Ishikawa (cell line): Measurements from ENCODE around the gene FMN2.

Source experiments
- CEBPB ChIP-seq: IDR thresholded peaks from 2 replicates; pipeline ENCODE4 v1.6.1; 2012
- CREB1 ChIP-seq: IDR thresholded peaks from 2 replicates; pipeline ENCODE4 v1.6.1; 2012; ENCODE audit warnings: low read depth
- EGR1 ChIP-seq: IDR thresholded peaks from 2 replicates; pipeline ENCODE4 v1.6.1; 2012
- EP300 ChIP-seq: IDR thresholded peaks from 2 replicates; pipeline ENCODE4 v1.6.1; 2012; ENCODE audit warnings: borderline replicate concordance
- FOXM1 ChIP-seq: IDR thresholded peaks from 2 replicates; pipeline ENCODE4 v1.6.1; 2012; ENCODE audit warnings: low read depth, borderline replicate concordance
- NFIC ChIP-seq: IDR thresholded peaks from 2 replicates; pipeline ENCODE4 v1.6.1; 2012
- RAD21 ChIP-seq: IDR thresholded peaks from 2 replicates; pipeline ENCODE4 v1.6.1; 2012; ENCODE audit warnings: low read depth
- REST ChIP-seq: IDR thresholded peaks from 2 replicates; pipeline ENCODE4 v1.6.1; 2012; ENCODE audit warnings: low read depth, mild to moderate bottlenecking
- TAF1 ChIP-seq: IDR thresholded peaks from 2 replicates; pipeline ENCODE4 v1.6.1; 2012; ENCODE audit warnings: low read depth, mild to moderate bottlenecking
- TCF12 ChIP-seq: IDR thresholded peaks from 2 replicates; pipeline ENCODE4 v1.6.1; 2012; ENCODE audit warnings: low read depth
- TEAD4 ChIP-seq: IDR thresholded peaks from 2 replicates; pipeline ENCODE4 v1.6.1; 2012
- USF1 ChIP-seq: IDR thresholded peaks from 2 replicates; pipeline ENCODE4 v1.6.1; 2012
- YY1 ChIP-seq: IDR thresholded peaks from 2 replicates; pipeline ENCODE4 v1.6.1; 2012; ENCODE audit warnings: low read depth
- ZBTB7A ChIP-seq: IDR thresholded peaks from 2 replicates; pipeline ENCODE4 v1.6.1; 2012; ENCODE audit warnings: low read depth
- TF ChIP-seq, protein P1 (sequence below): IDR thresholded peaks from 2 replicates; pipeline ENCODE4 v1.6.1; 2012

The FMN2 gene

DNA sequence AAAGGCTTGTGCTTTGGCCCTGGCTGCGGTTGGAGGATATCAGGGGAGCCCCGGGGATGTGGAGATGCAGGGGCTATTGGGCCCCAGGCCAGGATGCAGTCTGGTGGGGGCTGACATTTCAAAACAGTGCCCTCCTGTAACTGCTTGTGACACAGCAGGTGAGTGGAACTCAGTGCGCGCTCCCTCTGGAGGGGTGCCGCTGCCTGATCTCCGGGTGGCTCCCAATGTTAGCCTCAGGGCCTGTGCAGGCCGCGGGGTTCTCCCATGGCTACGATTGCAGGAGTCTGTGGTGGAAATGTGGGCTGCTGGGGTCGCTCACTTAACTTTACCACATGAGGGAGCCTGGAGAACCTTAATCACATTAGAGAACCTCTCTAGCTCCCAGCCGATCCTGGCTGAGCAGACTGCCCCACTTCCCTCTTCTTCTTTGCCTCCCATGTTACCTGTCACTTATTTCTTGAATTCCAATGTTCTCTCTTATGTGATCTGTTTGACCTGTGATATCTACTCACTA, 163.2 kb downstream of the FMN2 start:
- TF ChIP-seq TEAD4 (no peak), NFIC (no peak)

DNA sequence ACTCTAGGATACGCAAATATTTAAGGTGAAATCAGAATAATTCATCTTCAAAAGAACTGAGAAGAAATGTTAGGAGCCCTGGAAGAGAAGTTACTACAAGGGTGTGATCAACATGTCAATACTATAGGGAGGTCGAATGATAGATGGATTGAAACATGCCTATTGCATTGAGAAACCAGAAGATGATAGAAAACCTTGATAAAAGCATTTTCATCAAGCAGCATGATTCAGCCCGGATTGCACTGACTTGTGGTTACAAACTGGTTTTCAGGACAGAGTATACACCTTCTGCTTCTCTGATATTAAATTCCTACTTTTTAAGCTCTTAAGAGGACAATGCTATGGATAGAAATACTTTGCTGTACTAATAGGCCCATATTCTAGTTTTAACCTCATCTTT, 164.2 kb downstream of the FMN2 start:
- TF ChIP-seq CEBPB, result no peak

GRCh38 chr1:240256836-240257503, 165.3 kb downstream of the FMN2 start:
- no peak for TF ChIP-seq NFIC
- no peak for TF ChIP-seq CEBPB

DNA sequence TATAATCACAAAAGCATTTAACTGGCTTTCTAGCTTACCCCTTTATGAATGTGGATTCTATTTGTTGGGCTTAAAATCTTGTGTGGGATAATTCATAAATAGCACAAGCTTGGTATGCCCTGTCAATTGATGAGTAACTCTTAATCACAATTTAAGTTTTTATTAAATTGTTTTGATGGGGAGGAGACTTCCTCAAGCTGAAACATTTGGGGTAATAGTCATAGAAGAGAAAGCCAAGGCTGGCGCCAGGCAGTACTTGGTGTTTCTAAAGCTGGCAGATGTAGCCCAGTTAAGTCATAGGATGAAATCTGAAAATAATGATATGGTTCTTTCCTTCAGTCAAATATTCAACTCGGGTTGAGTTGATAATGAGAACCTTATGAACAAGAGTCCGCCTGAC, 167.2 kb downstream of the FMN2 start:
- TF ChIP-seq ZBTB7A (no peak), NFIC (no peak), TEAD4 (no peak), CEBPB (no peak), YY1 (no peak)

DNA sequence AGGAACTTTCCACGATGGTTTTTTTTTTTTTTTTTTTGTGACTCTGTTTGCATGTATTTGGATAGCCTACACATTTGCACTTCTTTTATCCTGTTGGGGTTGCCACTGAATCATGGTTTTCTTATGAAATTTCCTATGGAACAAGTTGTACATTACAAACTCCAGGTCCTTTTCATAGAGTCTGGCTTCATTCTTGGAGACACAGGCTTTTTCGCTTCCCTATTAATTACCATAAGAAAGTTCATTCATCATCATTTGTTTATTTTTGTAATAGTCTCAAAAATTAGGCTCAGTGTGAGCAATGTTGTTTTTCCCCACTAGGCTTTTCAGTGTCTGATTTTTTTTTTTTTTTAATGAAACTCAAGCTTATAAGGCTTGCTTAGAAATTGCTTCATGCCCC, 179.4 kb downstream of the FMN2 start:
- TF ChIP-seq ZBTB7A (no peak), TAF1 (no peak), EP300 (no peak), TCF12 (no peak), USF1 (no peak), NFIC (no peak), CEBPB (no peak), FOXM1 (no peak), EGR1 (no peak), TEAD4 (no peak), YY1 (no peak), REST (no peak), CREB1 (no peak)
- TF ChIP-seq, protein P1, sequence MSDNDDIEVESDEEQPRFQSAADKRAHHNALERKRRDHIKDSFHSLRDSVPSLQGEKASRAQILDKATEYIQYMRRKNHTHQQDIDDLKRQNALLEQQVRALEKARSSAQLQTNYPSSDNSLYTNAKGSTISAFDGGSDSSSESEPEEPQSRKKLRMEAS, result no peak

GRCh38 chr1:240274569-240274968, 182.9 kb downstream of the FMN2 start:
- TF ChIP-seq EP300, result no peak
- no peak for TF ChIP-seq TAF1
- TF ChIP-seq ZBTB7A, result no peak
- TF ChIP-seq YY1, result no peak
- no peak for TF ChIP-seq FOXM1
- no peak for TF ChIP-seq USF1
- no peak for TF ChIP-seq TCF12
- TF ChIP-seq NFIC, result no peak
- TF ChIP-seq EGR1, result no peak
- TF ChIP-seq TEAD4, result no peak
- TF ChIP-seq CEBPB, result no peak
- no peak for TF ChIP-seq RAD21
- TF ChIP-seq, protein P1, result no peak
- no peak for TF ChIP-seq CREB1
- no peak for TF ChIP-seq REST

DNA sequence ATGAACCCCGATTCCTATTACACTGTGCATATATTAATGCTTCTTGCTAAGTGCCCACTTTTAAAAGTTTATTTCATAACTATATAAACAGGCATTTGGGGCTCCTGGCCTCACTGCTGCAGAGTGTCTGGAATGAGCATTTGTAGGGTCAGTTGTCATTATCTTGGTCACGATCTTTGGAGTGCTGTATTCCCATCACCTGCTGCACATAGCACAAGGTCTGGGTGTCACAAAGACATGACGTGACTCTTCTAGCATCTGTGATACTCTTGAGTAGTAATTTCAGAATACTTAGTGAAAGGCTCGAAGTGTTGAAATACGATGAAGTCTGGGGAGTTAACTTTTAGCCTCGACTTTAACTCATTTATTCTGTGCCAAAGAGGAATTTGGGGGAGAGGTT, 186.4 kb downstream of the FMN2 start:
- TF ChIP-seq TAF1 (no peak), REST (no peak), FOXM1 (no peak), ZBTB7A (no peak), EGR1 (no peak), NFIC (no peak), CEBPB (no peak), TCF12 (no peak), RAD21 (no peak), USF1 (no peak), TEAD4 (no peak), YY1 (no peak), CREB1 (no peak), EP300 (no peak)
- TF ChIP-seq, protein P1, result no peak
